ENCODE data around the gene TRMT6. TPM values are rescaled to one million over a fixed set of nuclear protein-coding genes. Genes with fewer than 3 reads are reported as not detected.

Gene TRMT6
- total RNA-seq, 1 experiment from 2014 or later: 26.9 TPM

DNA sequence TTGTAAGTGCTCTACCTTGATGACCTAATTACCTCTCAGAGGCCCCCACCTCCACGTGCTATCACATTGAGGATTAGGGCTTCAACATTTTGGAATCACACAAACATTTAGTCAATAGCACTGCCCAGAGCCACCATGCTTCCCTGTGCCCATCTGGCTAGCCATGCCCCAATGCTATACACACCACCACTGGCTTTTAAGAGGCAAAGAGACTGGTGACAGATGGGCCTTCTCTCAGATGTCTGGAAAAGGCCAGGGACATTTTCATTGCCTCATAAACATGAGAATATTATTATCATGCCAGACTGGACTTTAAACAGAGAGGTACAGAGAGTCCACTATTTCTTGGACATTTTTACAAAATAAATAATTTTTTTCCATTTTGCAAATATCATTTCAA lies 29.8 kb downstream of the TRMT6 start:
- in situ Hi-C loops (cut with HindIII; ENCODE audit: low pct_unique_long_range_greater_than_20kb, low sequenced_read_pairs): no loop called here
- no peak for DNase-seq (ENCODE audit: low read depth, low spot score)

- peak; percentile 22 for DNase-seq (ENCODE audit: low read depth, low spot score)
- in situ Hi-C loops (cut with HindIII; ENCODE audit: low pct_unique_long_range_greater_than_20kb, low sequenced_read_pairs): no loop called here
These were observed 30.4 kb downstream of the TRMT6 start for GRCh38 chr20:5919626-5920544.

- in situ Hi-C loops (cut with HindIII; ENCODE audit: low pct_unique_long_range_greater_than_20kb, low sequenced_read_pairs): no loop called here
- peak; percentile 48 for DNase-seq (ENCODE audit: low read depth, low spot score)
These were observed 31.3 kb downstream of the TRMT6 start for GRCh38 chr20:5918856-5919625.

DNA sequence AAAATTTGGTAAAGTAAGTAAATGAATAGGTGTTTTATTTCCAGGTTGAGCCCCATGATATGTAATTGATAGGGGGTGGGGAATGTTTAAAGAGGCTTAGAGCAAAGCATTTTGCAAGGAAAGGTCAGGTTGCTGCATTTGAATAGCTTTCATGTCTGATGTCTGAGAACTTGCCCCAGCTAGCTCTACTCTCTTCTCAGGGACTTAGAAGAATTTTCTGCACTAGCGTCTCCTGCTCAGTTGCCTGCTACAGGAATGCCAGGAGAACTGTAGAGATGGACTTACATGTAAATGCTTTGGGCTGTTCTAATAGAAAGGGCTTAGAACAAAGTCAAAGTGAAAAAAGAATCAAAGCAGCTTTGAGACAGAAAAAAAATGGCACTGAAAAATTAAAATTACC lies 35.5 kb downstream of the TRMT6 start:
- no peak for DNase-seq (ENCODE audit: low read depth, low spot score)
- in situ Hi-C loops (cut with HindIII; ENCODE audit: low pct_unique_long_range_greater_than_20kb, low sequenced_read_pairs): no loop called here

GRCh38 chr20:5913166-5913565 lies 37.2 kb downstream of the TRMT6 start:
- DNase-seq (ENCODE audit: low read depth, low spot score): no peak
- in situ Hi-C loops (cut with HindIII; ENCODE audit: low pct_unique_long_range_greater_than_20kb, low sequenced_read_pairs): no loop called here

- DNase-seq (ENCODE audit: low read depth, low spot score): no peak
- in situ Hi-C loops (cut with HindIII; ENCODE audit: low pct_unique_long_range_greater_than_20kb, low sequenced_read_pairs): no loop called here
These were observed 40.1 kb downstream of the TRMT6 start for GRCh38 chr20:5910186-5910585.

GRCh38 chr20:5908981-5909380 lies 41.4 kb downstream of the TRMT6 start:
- in situ Hi-C loops (cut with HindIII; ENCODE audit: low pct_unique_long_range_greater_than_20kb, low sequenced_read_pairs): no loop called here
- no peak for DNase-seq (ENCODE audit: low read depth, low spot score)

- in situ Hi-C loops (cut with HindIII; ENCODE audit: low pct_unique_long_range_greater_than_20kb, low sequenced_read_pairs): no loop called here
- DNase-seq (ENCODE audit: low read depth, low spot score): no peak
These were observed 49.4 kb downstream of the TRMT6 start for GRCh38 chr20:5900908-5901307.

DNA sequence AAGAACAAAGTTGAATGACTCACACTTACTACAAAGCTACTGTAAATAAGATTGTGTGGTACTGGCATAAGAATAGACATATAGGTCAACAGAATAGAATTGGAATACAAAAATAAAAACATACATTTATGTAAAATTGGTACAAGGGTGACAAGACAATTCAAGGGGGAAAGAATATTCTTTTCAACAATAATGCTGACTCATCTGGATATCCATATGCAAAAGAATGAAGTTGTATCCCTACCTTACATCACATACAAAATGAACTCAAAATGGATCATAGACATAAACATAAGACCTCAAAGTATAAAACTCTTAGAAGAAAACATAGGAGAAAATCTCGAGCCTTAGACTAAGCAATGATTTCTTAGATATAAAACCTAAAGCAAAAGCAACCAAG lies 50.9 kb downstream of the TRMT6 start:
- no peak for DNase-seq (ENCODE audit: low read depth, low spot score)
- in situ Hi-C loops (cut with HindIII; ENCODE audit: low pct_unique_long_range_greater_than_20kb, low sequenced_read_pairs): no loop called here

- in situ Hi-C loops (cut with HindIII; ENCODE audit: low pct_unique_long_range_greater_than_20kb, low sequenced_read_pairs): no loop called here
- DNase-seq (ENCODE audit: low read depth, low spot score): no peak
These were observed 54.7 kb downstream of the TRMT6 start for GRCh38 chr20:5895626-5896025.

DNA sequence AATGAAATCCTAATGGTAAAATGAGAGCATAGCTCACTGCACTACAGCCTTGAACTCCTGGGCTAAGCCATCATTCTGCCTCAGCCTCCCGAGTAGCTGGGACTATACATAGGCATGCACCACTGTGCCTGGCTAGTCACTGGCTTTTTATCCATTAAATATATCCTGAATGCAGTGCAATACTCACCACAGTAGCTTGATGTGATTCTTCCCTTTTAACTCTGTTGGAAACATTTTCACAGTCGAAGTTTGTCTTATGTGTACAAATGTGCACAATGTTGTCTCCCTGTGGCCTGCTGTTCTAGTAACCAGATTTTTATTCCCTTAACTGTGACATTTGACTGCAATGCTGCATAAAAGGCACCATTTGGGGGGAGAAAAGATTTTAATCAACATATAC lies 56.7 kb downstream of the TRMT6 start:
- no peak for DNase-seq (ENCODE audit: low read depth, low spot score)
- in situ Hi-C loops (cut with HindIII; ENCODE audit: low pct_unique_long_range_greater_than_20kb, low sequenced_read_pairs): no loop called here

DNA sequence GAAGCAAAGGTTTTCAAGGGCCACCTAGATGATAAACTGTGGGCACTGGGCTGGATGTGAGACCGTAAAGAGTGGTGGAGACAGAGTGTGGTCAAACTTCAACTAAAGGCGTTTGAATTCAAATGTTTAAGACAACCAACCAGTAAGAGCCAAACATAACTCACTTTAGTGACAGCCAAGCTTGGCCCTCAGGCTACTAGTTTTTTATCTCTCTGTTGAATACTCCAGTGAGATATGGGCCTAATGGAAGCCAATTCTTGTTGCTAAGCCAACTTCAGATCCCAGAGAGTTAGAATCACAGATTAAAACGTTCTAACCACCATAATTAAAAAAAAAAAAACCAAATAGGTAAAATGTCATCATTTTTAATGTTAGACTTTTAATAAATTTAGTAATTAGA lies 57.3 kb downstream of the TRMT6 start:
- in situ Hi-C loops (cut with HindIII; ENCODE audit: low pct_unique_long_range_greater_than_20kb, low sequenced_read_pairs): no loop called here
- no peak for DNase-seq (ENCODE audit: low read depth, low spot score)

DNA sequence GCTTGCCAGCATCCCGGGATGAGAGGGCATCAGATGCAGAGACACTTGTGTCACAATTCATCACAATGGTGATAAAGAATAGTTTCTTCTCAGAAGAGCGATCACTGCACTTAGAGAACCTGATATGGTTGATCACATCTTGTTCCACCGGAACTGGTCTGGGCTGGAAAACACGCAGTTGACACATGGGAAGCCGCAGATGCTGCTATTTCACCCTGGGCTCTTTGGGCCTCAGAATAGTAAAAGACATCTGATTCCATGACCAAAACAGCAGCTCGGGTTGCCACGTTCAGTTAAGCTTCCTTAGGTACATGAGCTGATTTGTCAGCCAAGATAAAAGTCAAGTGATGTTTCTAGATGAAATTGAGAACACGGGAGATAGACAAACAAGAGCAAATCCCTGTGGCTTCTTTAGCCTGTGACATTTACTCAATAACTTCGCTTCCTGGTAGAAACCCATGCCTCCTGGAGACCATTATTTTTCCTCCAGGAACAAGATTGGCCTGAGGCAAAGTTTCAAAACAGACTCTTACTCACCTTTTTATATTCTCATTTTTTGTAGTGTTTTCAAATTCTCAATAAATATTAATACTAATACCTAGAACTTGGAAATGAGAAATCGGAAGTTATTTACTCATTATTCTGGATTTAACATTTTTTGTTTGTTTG lies 59.4 kb downstream of the TRMT6 start:
- in situ Hi-C loops (cut with HindIII; ENCODE audit: low pct_unique_long_range_greater_than_20kb, low sequenced_read_pairs): no loop called here
- DNase-seq (ENCODE audit: low read depth, low spot score): peak; percentile 24

DNA sequence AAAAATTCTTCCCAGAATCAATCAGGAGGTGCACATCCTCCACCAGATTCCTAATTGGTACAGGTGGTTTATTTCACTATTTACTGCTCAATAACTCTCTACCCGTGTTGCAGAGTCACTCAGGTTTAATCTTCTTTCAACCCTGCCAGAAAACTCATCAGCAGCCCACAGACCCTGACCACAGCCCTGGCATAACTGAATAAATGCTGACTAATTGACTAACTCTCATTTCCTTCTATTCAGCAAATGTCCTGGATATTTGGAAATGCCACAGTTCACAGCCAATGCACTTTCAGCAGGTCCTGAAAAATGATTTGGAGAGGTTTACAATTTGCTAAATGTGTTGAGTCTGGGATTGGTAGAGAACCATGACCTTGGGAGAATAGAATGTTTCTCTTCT lies 62.3 kb downstream of the TRMT6 start:
- in situ Hi-C loops (cut with HindIII; ENCODE audit: low pct_unique_long_range_greater_than_20kb, low sequenced_read_pairs): no loop called here
- DNase-seq (ENCODE audit: low read depth, low spot score): no peak

DNA sequence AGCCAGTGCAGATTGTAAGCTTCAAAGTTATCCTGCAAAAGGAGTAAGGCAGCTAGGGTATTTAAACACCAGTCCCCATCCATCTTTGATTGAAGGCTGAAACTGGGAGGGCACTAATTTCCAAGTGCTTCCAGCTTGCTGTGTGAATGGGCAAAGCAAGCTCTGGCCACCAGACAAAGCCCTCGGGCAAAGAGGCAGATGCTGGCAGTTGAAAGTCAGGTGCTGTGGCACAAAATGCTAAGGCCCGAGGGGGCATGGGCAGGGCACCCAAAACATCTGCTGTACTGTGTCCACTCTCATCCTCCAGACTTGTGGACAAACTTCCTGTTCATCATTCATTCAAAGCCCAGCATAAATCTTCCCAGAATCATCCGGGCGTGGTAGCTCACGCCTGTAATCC lies 62.9 kb downstream of the TRMT6 start:
- no peak for DNase-seq (ENCODE audit: low read depth, low spot score)
- in situ Hi-C loops (cut with HindIII; ENCODE audit: low pct_unique_long_range_greater_than_20kb, low sequenced_read_pairs): no loop called here
